C4-2B (cell line): ENCODE measurements around the gene KAT2B.

Experiments
- CTCF ChIP-seq: fragments of 450-650 bp; conservative IDR thresholded peaks from 2 replicates; pipeline ENCODE4 v1.5.1; 2017; ENCODE audit warnings: mild to moderate bottlenecking
- ZFX ChIP-seq: fragments of 450-650 bp; IDR thresholded peaks from 2 replicates; pipeline ENCODE4 v1.6.1; 2017

GRCh38 chr3:20027136-20027535 lies 13.1 kb upstream of the KAT2B start:
- TF ChIP-seq CTCF (no peak), ZFX (no peak)
